ENCODE measurements around the gene PSMA8. TPM values are rescaled to one million over a fixed set of nuclear protein-coding genes. Genes with fewer than 3 reads are reported as not detected.

Gene PSMA8
- total RNA-seq, 2 experiments from 2014 or later = 0.19 TPM; not detected in 1

- H3K4me1 ChIP-seq (ENCODE audit: insufficient read depth, low read length, poor library complexity, severe bottlenecking) = peaks cover 9% of the 10 kb centered on the region
- no peaks in the 10 kb centered on the region for H4K20me1 ChIP-seq (ENCODE audit: insufficient read depth, low read length)
- H3K4me2 ChIP-seq (ENCODE audit: low read length) = no peak overlapping the region
- peaks cover 10% of the 10 kb centered on the region; the same call in 1 of the 2 replicates for H3K9me3 ChIP-seq (ENCODE audit: low read length)
- CTCF ChIA-PET (ENCODE audit: unreplicated experiment) = no interaction called here
- H2AFZ ChIP-seq (ENCODE audit: low read length) = no peak overlapping the region
- no peaks in the 10 kb centered on the region for H3K79me2 ChIP-seq (ENCODE audit: insufficient read depth, low read depth, low read length)
- BruUV-seq (replicated peaks) = no TSS peak
- intact Hi-C loops (cut with micrococcal nuclease; ENCODE audit: unreplicated experiment) = no loop called here
- POLR2A ChIA-PET = interaction anchor here (0.8 to 1.0 kb wide), 2 partner anchors 19 to 36 kb away, joined by 3 read pairs; no protein-coding TSS in a partner anchor
- TF ChIP-seq, protein P1, sequence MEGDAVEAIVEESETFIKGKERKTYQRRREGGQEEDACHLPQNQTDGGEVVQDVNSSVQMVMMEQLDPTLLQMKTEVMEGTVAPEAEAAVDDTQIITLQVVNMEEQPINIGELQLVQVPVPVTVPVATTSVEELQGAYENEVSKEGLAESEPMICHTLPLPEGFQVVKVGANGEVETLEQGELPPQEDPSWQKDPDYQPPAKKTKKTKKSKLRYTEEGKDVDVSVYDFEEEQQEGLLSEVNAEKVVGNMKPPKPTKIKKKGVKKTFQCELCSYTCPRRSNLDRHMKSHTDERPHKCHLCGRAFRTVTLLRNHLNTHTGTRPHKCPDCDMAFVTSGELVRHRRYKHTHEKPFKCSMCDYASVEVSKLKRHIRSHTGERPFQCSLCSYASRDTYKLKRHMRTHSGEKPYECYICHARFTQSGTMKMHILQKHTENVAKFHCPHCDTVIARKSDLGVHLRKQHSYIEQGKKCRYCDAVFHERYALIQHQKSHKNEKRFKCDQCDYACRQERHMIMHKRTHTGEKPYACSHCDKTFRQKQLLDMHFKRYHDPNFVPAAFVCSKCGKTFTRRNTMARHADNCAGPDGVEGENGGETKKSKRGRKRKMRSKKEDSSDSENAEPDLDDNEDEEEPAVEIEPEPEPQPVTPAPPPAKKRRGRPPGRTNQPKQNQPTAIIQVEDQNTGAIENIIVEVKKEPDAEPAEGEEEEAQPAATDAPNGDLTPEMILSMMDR (conservative IDR thresholded peaks at IDR 0.05; ENCODE audit: low read length) = no peak
- no peak for TF ChIP-seq EZH2phosphoT487 (IDR thresholded peaks at IDR 0.05; ENCODE audit: borderline replicate concordance, low read depth, low read length)
- no peak for DNase-seq (ENCODE audit: low spot score)
- no peak overlapping the region for H3K27ac ChIP-seq (ENCODE audit: low read depth, low read length, poor library complexity, severe bottlenecking)
- H3K36me3 ChIP-seq (ENCODE audit: insufficient read depth, low read length) = peaks cover 4% of the 10 kb centered on the region; the same call in 1 of the 2 replicates
- no peak overlapping the region for H3K4me3 ChIP-seq (ENCODE audit: low read depth, low read length, poor library complexity, severe bottlenecking)
- H3K9me2 ChIP-seq (ENCODE audit: insufficient read depth, low read length) = no peaks in the 10 kb centered on the region
These were observed 36.8 kb upstream of the PSMA8 start for GRCh38 chr18:26096852-26097251.

DNA sequence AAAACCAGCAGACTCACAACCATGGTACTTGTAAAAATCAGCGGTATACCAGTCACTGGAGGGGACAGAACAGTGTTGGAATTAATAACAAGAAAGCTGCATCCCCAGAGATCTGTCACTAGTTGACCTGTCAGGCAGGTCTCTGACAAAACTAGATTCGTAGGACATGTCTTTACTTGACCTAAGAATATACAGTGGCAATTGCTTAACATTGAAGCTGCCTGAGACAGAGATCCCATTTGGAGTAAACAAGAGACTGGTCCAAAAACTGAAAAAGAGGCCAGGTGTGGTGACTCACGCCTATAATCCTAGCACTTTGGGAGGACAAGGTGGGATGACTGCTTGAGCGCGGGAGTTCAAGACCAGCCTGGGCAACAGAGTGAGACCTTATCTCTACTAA is 36.1 kb upstream of the PSMA8 start:
- no TSS peak for BruUV-seq (replicated peaks)
- CTCF ChIA-PET (ENCODE audit: unreplicated experiment) = no interaction called here
- Histone ChIP-seq H3K27ac (ENCODE audit: low read depth, low read length, poor library complexity, severe bottlenecking) (no peak overlapping the region), H3K9me2 (ENCODE audit: insufficient read depth, low read length) (no peaks in the 10 kb centered on the region), H4K20me1 (ENCODE audit: insufficient read depth, low read length) (no peaks in the 10 kb centered on the region), H3K36me3 (ENCODE audit: insufficient read depth, low read length) (peaks cover 4% of the 10 kb centered on the region; the same call in 1 of the 2 replicates), H3K79me2 (ENCODE audit: insufficient read depth, low read depth, low read length) (no peaks in the 10 kb centered on the region), H3K4me3 (ENCODE audit: low read depth, low read length, poor library complexity, severe bottlenecking) (no peak overlapping the region), H3K4me2 (ENCODE audit: low read length) (no peak overlapping the region), H3K4me1 (ENCODE audit: insufficient read depth, low read length, poor library complexity, severe bottlenecking) (peaks cover 2% of the 10 kb centered on the region), H2AFZ (ENCODE audit: low read length) (no peak overlapping the region), H3K9me3 (ENCODE audit: low read length) (peaks cover 10% of the 10 kb centered on the region; the same call in 1 of the 2 replicates)
- intact Hi-C loops (cut with micrococcal nuclease; ENCODE audit: unreplicated experiment) = no loop called here
- POLR2A ChIA-PET = interaction anchor here (0.6 to 0.8 kb wide), 2 partner anchors 35 to 123 kb away, joined by 3 read pairs; no protein-coding TSS in a partner anchor
- TF ChIP-seq EZH2phosphoT487 (IDR thresholded peaks at IDR 0.05; ENCODE audit: borderline replicate concordance, low read depth, low read length) = no peak
- TF ChIP-seq, protein P1 (conservative IDR thresholded peaks at IDR 0.05; ENCODE audit: low read length) = no peak
- no peak for DNase-seq (ENCODE audit: low spot score)

- H2AFZ ChIP-seq (ENCODE audit: low read length) = peak overlapping the region; percentile 25; the same call in 1 of the 2 replicates
- ChIA-PET CTCF (ENCODE audit: unreplicated experiment) (no interaction called here), POLR2A (interaction anchor here (1.1 to 1.5 kb wide), 2 partner anchors 11 to 70 kb away, joined by 4 to 5 read pairs; no protein-coding TSS in a partner anchor)
- H4K20me1 ChIP-seq (ENCODE audit: insufficient read depth, low read length) = no peaks in the 10 kb centered on the region
- H3K4me1 ChIP-seq (ENCODE audit: insufficient read depth, low read length, poor library complexity, severe bottlenecking) = no peaks in the 10 kb centered on the region
- no peak overlapping the region for H3K4me3 ChIP-seq (ENCODE audit: low read depth, low read length, poor library complexity, severe bottlenecking)
- peak; percentile 54 for DNase-seq (ENCODE audit: low spot score)
- H3K4me2 ChIP-seq (ENCODE audit: low read length) = no peak overlapping the region
- 0 out of 2 replicates have a peak, but pooled peaks cover 4% of the 10 kb centered on the region for H3K9me3 ChIP-seq (ENCODE audit: low read length)
- intact Hi-C loops (cut with micrococcal nuclease; ENCODE audit: unreplicated experiment) = no loop called here
- TF ChIP-seq EZH2phosphoT487 (IDR thresholded peaks at IDR 0.05; ENCODE audit: borderline replicate concordance, low read depth, low read length) = no peak
- TF ChIP-seq, protein P1 (conservative IDR thresholded peaks at IDR 0.05; ENCODE audit: low read length) = peak; percentile 74
- no TSS peak for BruUV-seq (replicated peaks)
- H3K79me2 ChIP-seq (ENCODE audit: insufficient read depth, low read depth, low read length) = no peaks in the 10 kb centered on the region
- H3K36me3 ChIP-seq (ENCODE audit: insufficient read depth, low read length) = no peaks in the 10 kb centered on the region
- no peaks in the 10 kb centered on the region for H3K9me2 ChIP-seq (ENCODE audit: insufficient read depth, low read length)
- no peak overlapping the region for H3K27ac ChIP-seq (ENCODE audit: low read depth, low read length, poor library complexity, severe bottlenecking)
These were observed 30.1 kb upstream of the PSMA8 start for GRCh38 chr18:26103579-26103978.

All from OCI-LY7 (cell line).